ENCODE data around the gene FABP1.

The FABP1 gene

DNA sequence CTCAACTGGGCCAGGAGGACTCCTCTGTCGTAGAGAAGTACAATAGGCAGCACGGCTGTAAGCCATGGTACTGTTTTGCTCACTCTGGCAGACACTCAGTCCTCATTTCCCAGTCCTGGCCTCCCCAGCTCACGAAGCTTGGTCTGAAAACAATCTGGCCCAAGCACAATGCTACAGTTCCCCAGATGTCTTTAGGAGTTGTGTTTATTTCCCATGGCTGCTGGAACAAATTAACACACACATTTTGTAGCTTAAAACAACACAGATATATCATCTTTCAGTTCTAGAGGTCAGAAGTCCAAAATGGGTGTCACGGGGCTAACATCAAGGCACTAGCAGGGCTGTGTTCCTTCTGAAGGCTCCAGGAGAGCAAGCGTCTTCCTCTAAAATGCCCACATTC lies 13.0 kb downstream of the FABP1 start:
- DNase-seq (ENCODE audit: low spot score): no peak

DNA sequence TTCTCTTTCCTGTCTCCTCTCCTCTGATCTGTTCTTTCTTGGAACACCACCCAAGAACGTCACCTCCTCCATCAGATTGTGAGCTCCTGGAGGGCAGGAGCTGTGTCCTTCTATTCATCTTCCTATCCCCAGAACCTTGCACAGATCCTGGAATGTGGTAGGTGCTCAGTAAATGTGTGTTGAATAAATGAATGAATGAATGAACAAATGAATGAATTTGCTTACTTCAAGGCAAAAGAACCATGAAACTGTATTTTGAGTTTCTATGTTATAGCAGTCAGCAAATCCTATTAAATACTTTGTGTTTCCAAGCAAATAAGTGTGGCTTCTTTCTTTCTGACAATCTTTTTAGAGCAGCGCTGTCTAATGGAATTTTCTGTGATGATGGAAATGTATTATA lies 14.8 kb downstream of the FABP1 start:
- no peak for DNase-seq (ENCODE audit: low spot score)

DNA sequence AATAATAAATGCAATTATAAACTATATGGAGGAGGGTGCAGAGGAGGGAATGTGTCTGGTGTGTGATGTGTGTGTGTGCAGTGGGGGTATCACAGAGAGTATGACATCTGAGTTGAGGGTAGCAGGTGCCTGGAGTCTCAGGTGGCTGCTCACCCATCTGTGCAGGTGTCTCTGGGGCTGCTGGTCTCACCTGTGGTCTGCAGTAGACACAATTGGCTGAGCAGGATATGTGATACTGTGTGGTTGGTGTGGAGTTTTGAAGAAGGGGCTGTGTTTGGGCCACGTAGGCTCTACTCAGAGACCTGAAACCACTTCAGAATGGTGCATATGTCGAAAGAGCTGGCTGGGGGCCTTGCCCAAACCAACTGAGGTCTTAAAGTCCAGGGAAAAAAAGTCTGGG lies 17.0 kb downstream of the FABP1 start:
- DNase-seq (ENCODE audit: low spot score): no peak

- no peak for DNase-seq (ENCODE audit: low spot score)
Observed at GRCh38 chr2:88108796-88109195, 19.1 kb downstream of the FABP1 start.

DNA sequence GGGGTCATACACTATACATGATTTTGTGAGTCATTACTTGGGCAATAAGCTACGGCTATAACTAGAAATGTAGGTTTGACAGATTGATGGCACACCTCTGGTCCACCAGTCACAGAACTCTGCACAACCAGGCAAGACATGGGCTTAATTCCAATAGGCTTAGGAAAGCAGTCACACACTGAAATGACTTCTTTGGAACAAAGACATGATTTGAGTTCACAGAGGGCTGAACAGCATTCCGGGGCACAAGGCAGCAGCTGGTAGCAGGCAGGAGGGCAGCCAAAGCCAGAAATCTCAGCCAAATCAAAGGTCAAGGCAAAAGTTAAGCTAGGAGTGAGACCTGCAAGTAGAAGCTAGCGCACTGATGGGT lies 27.4 kb downstream of the FABP1 start:
- DNase-seq (ENCODE audit: low spot score): no peak

- DNase-seq (ENCODE audit: low spot score): no peak
Observed at GRCh38 chr2:88099798-88100488, 27.9 kb downstream of the FABP1 start.

GRCh38 chr2:88098558-88098900 lies 29.3 kb downstream of the FABP1 start:
- no peak for DNase-seq (ENCODE audit: low spot score)

DNA sequence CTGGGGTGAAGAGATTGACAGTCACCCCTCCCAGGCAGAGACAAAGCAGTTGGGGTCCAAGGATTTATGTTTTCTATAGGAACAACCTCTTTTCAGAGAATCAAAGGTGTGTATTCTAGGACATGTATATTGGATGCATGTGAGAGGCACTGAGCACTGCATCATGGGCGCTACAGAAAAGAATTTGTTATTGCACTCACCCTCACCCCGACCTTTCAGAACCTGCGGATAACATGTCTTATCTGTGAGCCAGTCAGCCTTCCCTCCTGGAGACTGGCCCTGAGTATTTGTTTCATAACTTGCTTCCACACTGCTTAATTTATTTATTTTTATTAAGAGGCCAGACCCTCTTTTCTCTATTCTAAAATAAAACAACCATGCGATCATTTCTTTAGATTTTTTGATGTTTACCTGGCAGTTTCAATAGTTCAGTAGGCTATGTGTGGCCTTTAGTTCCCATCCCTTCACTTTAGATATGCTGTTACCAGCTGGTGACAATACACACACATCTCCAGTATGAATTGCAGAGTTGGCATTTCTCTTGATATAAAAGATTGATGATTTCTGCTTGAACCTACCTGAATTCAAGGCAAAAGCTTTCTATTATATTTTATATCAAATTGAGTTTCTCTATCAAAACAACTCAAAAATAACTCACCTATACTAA lies 29.8 kb downstream of the FABP1 start:
- DNase-seq (ENCODE audit: low spot score): no peak

- no peak for DNase-seq (ENCODE audit: low spot score)
Observed at GRCh38 chr2:88097192-88097591, 30.7 kb downstream of the FABP1 start.

- no peak for DNase-seq (ENCODE audit: low spot score)
Observed at GRCh38 chr2:88096708-88097107, 31.2 kb downstream of the FABP1 start.

DNA sequence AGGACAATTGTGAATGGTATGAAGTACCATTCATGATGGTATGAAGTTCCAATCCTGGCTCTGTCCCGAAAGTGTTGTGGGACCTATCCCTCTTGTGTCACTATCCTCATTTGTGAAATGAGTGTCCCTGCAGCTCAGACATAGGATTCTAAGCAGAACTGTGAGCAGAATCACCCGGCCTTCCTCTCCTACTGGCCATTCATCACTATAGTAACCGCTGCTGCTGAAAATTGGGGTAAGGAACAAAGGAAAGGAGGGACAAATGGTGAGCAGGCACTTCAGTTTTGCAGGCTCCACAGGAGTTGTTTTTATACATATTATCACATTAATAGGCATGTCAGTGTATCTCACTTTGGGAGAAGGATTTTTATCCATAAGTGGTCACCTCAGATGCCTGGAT lies 32.8 kb downstream of the FABP1 start:
- no peak for DNase-seq (ENCODE audit: low spot score)

- no peak for DNase-seq (ENCODE audit: low spot score)
Observed at GRCh38 chr2:88092773-88093172, 35.1 kb downstream of the FABP1 start.

GRCh38 chr2:88091943-88092342 lies 35.9 kb downstream of the FABP1 start:
- DNase-seq (ENCODE audit: low spot score): no peak

DNA sequence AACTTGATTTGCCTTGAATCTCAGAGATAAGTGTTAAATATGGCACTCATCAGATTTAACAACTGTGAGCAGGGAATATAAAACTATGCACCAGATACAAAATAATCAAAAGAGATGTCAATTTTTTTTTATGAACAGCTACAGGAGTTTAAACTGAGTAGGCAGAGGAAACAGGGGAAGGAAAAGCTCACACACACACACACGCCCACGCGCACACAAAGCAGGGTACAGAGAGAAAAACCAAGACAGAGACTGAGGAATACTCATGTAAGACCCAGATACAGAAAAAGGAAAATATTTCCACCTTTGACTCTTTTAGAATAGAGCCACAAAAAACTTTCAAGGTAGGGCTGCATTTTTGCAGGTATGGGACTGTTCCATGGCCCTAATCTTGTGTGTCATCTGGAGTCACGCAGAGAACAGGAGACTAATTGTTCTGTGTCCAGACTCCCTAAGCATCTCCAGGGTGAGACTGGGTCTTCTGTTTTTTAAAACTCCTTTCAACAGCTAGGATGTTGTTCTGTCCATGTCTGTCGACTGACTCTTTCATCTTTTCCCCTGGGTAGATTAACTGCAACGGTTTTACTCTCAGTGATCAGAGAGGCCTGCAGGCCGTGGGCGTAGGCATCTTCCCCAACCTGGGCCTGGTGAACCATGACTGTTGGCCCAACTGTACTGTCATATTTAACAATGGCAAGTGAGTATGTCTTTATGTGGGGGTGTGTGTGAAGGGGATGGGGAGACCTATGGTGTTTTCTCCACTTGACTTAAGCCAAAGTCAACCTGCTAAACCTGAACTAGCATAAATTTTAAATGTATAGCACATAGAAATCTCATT lies 37.2 kb downstream of the FABP1 start:
- no peak for DNase-seq (ENCODE audit: low spot score)

GRCh38 chr2:88088999-88089398 lies 38.9 kb downstream of the FABP1 start:
- no peak for DNase-seq (ENCODE audit: low spot score)

DNA sequence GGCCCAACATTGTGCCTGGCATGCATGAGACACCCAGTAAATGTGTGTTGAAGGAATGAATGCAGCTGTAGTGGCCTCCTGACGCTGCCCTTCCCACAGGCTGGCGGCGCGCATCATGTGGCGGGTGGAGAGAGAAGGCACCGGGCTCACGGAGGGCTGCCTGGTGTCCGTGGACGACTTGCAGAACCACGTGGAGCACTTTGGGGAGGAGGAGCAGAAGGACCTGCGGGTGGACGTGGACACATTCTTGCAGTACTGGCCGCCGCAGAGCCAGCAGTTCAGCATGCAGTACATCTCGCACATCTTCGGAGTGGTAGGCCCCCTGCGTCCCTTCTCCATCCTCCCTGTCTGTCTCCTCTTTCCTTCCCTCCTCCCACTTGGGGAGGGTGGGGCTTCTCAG lies 40.1 kb downstream of the FABP1 start:
- DNase-seq (ENCODE audit: low spot score): no peak

GRCh38 chr2:88087073-88087472 lies 40.8 kb downstream of the FABP1 start:
- DNase-seq (ENCODE audit: low spot score): no peak

- no peak for DNase-seq (ENCODE audit: low spot score)
Observed at GRCh38 chr2:88086401-88086800, 41.5 kb downstream of the FABP1 start.

DNA sequence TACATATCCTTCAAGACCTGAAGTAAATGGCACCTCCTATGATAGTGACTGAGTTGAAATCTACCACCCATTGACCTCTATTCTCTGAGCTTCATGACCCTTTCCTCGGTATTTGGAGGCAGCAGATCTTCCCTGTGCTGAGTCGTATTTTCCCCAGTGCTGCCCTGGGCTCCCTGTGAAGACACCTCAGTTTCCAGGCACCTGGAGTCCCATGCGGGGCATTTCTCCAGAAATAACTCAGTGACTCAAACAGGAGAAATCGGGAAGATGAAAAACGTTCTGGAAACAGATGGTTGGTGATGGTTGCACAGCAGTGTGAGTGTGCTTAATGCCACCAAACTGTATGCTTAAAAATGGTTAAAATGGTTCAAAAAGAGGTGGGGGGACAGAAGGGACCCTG lies 42.3 kb downstream of the FABP1 start:
- DNase-seq (ENCODE audit: low spot score): no peak

DNA sequence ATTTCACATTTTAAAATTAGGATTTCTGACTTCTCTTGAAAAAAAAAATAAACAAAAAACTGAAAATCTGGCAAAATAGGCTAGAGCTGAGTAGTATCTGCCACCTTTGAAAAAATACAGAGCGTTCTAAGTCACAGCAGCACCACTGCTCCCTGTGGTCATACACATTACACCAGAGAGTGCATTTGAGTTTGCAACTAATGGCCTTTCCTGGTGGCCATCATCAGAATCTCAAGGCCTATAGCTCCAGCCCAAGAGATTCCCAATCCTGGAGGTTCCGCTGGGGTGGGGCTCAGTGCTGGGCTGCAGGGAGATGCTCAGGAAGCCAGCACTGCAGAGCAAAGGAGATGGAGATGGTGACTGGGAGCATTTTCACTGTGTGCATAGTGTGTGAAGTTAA lies 42.8 kb downstream of the FABP1 start:
- DNase-seq (ENCODE audit: low spot score): no peak

- no peak for DNase-seq (ENCODE audit: low spot score)
Observed at GRCh38 chr2:88082781-88083180, 45.1 kb downstream of the FABP1 start.

- DNase-seq (ENCODE audit: low spot score): no peak
Observed at GRCh38 chr2:88081924-88082608, 45.8 kb downstream of the FABP1 start.

DNA sequence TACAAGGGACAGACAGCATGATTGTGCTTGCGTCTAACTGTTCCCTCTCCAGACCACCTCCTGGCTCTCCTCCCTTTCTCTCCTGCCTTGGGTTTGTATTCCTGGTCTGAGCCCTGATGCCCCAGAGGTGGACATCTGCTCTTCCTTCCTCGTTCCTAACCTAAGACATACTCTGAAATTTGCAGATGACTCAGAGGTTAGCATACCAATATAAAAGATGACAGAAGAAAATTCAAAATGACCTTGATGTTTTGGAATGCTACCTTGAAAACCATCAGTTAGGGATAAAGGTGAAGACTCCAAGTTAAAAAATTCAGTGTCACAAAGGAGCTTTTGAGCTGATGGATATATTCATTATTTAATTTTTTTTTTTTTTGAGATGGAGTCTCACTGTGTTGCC lies 47.3 kb downstream of the FABP1 start:
- no peak for DNase-seq (ENCODE audit: low spot score)
